Measurements from ENCODE around the gene LHX6. TPM values are rescaled to one million over a fixed set of nuclear protein-coding genes. Genes with fewer than 3 reads are reported as not detected.

Gene LHX6
- polyA plus RNA-seq, 4 donors = 1.8 to 4.7 (median 3.5) TPM

DNA sequence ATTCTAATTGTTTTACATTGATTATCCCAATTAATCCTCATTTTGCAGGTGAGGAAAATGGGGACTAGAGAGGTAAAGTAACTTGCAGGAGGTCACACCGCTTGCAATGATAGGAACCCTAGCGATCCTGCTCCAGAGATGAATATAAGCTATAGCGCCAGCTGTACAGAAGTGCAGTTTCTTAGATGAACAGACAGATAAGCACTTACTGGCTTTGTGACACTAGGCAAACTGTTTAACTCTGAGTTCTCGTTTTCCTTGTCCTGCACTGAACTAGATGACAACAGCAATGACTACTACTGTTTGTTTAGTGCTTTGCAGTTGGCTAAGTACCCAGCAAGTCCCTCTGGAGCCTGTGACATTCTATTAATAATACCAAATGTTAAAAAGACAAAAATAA, 11.1 kb downstream of the LHX6 start:
- no peak for DNase-seq (ENCODE audit: low read depth in 4 of 4, low spot score in 3 of 4)

DNA sequence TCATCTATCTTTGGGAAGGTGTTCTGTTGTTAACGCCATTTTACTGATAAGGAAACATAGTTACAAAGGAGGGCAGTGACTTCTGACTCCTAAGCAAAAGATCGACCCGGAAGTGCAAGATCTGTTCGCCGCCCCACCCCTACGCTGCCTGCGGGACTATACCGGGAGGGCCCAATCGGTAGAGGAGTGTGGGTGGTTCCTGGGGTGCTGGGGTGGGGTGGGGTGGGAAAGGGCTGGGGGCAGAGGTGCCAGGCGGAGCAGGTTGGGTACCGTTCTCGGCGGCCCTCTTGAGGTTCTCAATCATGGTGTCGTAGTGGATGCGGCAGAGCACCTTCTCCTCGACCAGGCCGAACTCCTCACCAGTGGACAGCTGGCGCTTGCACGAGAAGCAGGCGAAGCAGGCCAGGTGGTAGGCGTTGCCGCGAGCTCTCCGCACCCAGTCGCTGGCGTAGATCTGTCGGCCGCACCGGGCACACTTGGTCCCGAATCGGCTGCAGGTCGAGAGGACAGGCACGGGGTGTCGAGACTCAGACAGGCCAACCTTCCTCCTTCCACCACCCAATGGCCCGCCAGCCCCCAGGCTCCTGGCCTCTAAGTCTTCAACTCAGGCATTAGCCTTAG, 11.8 kb downstream of the LHX6 start:
- no peak for DNase-seq (ENCODE audit: low read depth in 4 of 4, low spot score in 3 of 4)

DNA sequence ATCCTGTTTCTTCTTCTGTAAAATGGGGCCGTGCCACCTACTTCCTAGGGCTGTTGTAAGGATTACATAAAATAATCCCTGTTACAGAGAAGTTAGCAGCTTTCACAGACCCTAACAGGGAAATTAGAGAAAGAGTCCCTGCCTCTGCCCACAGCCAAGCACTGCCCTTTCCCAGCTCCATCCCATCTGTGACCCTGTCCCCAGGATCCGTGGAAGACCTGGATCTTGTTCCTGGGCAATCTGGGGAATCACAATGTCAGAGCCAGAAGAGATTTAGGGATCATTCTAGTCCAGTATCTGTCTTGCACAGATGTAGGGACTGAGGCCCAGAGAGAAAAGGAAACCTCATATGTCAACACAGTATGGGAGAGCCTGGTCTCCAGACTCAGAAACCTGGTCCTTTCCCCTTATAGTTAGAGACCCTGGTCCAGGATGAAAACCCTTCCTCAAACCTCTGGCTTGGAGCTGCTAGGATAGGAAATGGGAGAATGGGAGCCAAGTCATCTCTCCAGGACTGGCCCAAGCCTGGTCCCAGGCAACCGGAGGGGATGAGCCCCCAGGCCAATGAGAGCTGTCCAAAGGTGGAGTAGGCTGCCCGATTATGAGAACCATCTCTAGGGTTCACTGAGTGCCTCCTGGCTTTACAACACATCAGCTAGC, 12.5 kb downstream of the LHX6 start:
- DNase-seq (ENCODE audit: low read depth in 4 of 4, low spot score in 3 of 4) = no peak

DNA sequence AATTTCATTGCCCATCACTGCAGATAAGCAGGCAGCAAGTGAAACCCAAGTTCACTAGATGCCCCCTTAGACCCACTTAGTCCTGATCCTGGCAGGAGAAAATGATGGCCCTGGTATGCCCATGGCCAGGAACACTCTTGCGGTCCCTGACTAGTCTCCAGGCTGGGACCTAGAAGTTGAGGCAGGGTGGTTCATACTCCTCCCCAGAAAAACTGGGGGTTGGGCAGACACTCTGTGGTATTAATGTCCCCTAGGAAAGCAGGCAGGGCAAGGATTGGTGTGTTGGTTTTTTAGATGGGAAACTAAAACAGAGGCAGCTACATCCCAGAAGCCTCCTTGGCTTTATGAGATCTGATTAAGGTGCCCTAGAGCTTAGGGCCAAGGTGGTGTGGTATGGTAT, 13.1 kb downstream of the LHX6 start:
- DNase-seq (ENCODE audit: low read depth in 4 of 4, low spot score in 3 of 4) = no peak

DNA sequence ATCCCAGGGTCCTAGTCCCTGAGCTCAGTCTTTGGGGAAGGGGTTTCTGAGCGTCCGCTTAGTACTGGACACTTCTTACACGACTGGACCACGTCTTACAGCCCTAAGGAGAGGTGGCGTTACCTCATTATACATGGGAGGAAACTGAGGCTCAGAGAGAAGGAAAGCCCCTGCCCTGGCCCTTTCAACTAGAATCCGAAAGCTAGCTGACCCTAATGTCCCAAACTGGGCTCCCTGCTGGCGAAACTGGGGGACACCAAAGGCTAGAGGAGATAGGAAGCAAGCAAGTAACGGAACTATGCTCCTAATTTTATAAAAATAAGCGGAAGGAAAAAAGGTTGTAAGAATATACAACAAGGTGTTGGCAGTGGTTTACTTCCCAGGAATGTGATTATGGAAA, 14.2 kb downstream of the LHX6 start:
- no peak for DNase-seq (ENCODE audit: low read depth in 4 of 4, low spot score in 3 of 4)

DNA sequence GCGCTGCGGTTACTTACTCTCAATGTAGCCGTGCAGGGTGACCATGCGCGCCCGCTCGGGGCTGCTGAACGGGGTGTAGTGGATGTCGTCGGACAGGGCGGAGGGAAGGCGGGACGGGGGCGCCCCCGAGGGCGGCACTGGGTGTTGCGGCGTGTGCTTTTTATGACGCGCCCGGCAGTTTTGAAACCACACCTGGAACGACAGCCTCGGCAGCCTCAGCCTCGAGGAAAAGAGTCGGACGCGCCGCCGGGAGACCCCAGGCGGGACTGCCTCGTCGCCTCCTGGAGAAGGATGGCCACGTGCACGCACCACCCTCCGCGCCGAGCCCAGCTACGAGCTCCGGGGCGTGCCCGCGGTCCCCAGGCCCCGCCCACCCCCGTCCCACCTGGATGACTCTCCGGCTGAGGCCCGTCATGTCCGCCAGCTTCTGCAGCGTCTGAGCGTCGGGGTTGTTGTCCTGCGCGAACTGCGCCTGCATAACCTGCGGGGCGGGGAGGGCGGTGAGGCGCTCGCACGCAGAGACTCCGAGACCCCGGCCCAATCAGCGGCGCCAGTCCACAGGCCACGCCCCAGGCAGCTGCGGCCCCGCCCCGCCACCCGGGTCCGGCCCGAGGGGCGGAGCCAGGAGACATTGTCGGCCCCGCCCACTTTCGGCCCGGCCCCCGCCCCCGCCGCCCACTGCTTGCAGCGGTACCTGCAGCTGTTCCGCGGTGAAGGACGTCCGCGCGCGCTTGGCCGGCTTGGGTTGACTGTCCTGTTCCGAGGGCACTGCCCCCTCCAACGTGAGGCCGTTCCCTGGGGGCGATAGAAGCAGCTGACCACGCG, 15.0 kb downstream of the LHX6 start:
- no peak for DNase-seq (ENCODE audit: low read depth in 4 of 4, low spot score in 3 of 4)

DNA sequence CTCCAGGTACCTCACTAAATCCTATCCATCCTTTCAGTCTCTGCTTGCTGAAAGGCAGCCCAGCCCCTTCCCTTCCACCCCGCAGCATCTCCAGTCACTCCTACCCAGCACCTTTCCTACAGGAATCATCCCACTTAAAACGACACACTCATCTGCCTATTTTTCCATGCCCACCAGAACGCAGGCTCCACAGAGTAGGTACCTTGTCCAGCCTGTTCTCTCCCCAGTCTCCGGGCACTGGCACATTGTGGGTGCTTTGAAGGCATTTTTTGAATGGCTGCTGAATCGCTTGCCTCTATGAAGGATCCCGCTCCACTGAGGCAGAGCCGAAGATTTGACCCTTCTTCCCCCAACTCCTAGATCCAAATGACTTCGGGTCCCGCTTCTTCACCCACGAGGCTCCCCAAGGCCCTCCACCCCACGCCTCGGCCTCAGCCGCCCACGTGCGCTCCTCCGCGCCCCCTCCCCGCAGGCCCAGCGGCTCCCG, 15.6 kb downstream of the LHX6 start:
- no peak for DNase-seq (ENCODE audit: low read depth in 4 of 4, low spot score in 3 of 4)

DNA sequence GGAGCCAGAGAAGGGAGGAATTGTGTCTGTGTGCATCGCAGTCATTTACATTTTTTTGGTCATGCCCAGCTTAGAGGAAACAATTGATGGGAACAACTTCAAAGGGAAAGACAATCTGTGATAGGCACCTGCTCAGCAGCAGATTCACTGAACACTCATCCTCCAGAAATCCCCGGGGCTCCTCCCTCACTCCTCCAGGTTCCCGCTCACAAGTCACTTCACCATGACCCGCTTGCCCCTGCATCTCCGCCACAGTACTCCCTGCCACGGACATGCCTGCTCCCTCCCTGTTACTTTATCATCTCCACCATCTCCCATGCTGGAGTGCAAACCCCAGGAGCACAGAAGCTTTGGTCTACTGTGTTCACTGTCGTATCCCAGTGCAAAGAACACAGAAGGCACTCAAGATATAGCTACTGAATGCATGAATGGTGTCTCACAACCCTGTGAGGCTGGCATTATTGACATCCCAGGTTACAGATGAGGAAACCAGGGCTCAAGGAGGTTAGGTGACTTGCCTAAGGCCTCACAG, 16.2 kb downstream of the LHX6 start:
- no peak for DNase-seq (ENCODE audit: low read depth in 4 of 4, low spot score in 3 of 4)

DNA sequence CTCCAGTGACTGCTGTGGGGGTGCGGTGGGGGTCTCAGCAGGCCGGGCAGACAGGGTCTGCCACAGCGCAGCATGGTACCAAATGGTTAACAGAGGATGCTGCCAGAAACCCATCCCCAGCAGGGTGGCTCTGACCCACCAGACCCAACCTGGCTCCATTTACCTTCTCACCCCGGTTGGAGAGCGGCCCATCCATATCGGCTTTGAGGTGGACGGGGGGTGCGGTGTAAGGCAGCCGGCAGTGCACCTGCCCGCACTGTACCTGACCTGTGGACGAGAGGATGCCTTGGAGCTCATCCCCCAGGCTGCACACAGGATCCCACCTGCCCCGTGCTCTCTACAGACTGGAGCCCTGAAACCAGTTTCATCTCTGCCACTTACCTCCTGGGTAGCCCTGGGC, 19.3 kb downstream of the LHX6 start:
- no peak for DNase-seq (ENCODE audit: low read depth in 4 of 4, low spot score in 3 of 4)

DNA sequence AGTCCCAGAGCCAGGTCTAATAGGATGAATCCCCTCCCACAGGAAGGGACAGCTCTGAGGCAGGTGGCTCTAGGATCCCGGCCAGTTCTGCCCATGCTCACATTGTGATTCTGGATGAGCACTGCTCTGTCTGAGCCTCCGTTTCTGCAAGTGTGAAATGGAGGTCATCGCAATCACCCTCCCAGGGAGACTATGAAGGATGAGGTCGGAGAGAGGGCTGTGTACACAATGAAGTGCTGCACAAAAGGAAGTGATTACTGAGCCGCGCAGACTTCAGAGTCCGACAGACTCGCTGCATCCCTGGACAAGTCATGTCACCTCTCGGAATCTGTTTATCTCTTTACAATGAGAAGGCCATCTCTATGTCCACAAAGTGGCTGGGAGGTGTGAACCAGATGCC, 21.7 kb downstream of the LHX6 start:
- no peak for DNase-seq (ENCODE audit: low read depth in 4 of 4, low spot score in 3 of 4)

DNA sequence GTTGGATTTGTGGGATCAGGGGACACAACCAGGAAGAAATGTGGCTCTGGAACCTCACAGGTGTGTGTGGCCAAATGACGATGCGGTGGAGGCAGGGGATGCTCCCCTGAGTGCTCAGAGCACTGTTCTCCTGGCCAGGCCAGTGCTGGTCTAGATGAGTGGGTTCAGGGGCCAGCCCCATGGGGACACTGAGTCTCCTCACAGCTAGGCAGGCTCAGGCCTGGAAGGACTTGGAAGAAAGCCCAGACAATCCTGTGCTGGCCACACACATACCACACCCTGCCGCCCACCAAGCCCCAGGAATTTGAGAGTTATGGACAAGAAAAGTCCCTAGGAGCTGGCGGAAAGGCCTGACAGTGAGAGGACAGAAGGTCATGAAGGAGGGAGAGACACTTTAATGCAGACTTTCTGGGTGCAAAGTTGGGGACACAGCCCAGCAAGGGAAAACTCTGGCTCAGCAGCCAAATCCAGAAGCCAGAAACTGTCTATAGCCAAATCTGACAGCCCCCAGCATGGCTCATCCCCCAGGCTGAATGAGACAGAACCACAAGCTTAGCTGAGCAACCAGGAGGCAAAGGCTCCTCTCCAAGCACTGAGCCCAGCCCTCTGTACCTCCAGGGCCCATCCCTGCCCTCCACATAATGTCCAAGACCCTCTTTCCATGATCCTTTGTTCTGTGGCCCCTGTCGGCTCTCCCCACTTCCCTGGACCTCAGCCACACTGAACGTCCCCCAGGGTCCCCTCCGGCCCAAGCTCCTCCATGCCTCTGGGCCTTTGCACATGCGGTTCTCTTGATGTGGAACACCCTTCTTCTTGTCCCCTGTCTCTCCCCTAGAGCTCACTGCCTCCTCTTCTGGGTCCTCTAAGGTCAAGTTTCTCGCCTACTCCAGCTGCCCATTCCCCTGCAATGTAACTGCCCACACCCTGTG, 22.4 kb downstream of the LHX6 start:
- no peak for DNase-seq (ENCODE audit: low read depth in 4 of 4, low spot score in 3 of 4)

DNA sequence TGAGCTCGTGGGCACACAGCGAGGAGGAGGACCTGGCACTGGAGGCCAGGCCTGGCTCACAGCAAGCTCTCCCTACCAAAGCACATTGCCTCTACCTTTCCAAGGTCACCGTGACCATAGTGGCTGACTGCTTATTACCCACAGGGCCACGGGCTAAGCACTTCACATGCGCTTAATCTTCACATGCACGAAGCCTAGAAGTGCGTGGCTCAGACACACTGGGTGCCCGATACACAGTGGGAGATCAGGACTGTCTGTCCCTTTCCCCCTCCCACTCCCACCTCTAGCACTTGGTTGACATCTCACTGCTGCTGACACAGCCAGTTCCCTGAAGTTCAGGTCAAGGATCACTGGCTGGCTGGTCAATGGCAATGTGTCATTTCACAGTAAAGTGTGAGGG, 23.6 kb downstream of the LHX6 start:
- DNase-seq (ENCODE audit: low read depth in 4 of 4, low spot score in 3 of 4) = no peak

DNA sequence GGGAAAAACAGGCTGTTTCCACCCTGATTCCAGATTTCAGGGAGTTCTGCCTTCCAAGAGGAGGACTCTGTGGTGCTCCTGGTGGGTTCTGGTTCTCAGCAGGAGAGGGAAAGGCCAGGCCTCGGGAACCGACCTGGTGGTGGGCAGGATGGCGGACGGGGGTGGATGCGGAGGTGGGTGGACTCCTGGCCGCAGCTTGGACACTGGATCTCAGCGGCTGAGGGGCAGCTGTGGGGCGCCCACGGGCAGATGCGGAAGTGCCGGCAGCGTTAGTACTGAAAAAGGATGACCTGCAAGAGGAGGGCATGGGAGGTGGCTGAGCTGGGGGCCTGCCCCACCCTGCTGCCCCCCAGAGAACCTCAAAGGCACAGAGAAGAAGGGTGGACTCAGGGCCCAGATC, 24.3 kb downstream of the LHX6 start:
- no peak for DNase-seq (ENCODE audit: low read depth in 4 of 4, low spot score in 3 of 4)

DNA sequence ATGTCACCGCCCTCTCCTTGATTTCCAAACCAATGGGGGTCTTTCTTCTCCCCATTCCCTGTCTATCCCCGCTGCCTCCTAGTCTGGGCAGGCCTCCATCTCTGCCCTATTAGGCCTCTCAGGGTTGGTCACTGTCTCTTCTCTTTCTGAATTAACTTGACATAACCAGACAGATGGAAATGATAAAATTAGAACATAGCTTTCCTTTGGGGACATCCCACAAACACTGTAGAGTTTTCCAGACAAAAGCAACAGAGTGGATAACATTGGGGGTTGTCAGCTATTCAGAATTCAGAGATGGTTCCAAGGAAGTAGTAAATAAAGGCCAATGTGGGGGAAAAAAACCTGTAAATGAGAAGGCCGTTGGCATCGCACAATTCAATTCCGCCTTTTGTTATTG, 24.7 kb downstream of the LHX6 start:
- no peak for DNase-seq (ENCODE audit: low read depth in 4 of 4, low spot score in 3 of 4)

DNA sequence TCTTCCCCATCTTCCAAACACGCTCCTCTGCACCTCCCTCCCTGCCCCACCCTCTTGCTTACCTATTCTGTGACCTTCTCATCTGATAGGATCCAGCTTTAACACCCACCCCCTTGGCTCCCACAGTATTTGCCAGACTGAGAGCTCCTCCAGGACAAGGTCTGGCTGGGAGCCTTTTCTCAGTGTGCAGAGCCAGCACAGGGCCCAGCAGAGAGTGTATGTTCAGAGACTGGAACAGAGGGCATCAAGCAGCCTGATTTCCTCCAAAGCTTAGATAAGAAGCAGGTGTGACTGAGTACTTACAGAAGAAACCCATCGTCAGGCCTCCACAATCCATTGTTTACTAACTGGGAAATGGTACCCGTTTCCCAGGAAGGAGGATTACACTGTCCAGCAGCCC, 26.6 kb downstream of the LHX6 start:
- DNase-seq (ENCODE audit: low read depth in 4 of 4, low spot score in 3 of 4) = no peak

DNA sequence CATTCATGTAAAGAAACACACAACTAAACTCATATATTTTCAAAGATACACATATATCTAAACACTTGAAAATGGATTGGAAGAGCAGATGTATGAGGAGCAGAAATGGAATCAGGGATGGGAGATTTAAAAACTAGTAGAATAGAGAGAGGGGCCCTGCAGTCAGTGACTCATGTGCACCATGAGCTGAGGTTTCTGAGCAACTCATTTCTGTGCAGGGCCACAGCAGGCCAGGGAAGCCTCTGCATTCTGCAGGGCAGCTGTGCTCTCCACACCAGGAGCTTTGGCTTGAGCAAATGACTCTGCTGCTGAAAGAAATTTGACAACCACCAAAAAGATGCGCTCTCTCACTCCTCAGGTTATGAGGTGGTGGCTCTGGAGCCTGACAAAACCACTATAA, 27.1 kb downstream of the LHX6 start:
- no peak for DNase-seq (ENCODE audit: low read depth in 4 of 4, low spot score in 3 of 4)

DNA sequence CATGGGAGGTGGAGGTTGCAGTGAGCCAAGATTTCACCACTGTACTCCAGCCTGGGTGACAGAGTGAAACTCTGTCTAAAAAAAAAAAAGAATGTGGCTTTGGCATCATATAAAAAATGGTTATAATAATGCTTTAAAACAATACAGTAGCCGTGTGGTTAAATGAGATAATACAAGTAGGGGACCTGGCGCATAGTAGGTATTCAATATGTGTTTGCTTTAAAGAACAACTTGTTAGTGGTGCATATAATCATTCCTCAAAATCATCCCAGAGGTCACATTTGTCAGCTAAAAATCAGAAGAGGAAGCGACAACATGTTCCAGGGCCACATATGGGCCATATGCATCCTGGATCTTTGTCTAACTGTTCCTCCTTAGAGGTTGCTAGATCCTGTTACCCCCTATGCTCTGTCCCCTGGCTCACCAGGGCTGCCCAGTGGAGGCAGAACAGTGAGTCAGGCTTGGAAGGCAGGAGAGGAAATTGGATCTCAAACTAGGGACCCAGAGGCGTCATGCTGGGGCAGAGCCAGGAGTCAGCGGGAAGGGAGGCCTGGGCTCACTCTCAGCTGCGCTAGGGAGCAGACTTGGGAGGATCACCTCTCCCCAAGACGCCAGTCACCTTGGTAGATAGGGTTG, 27.7 kb downstream of the LHX6 start:
- DNase-seq (ENCODE audit: low read depth in 4 of 4, low spot score in 3 of 4) = no peak

DNA sequence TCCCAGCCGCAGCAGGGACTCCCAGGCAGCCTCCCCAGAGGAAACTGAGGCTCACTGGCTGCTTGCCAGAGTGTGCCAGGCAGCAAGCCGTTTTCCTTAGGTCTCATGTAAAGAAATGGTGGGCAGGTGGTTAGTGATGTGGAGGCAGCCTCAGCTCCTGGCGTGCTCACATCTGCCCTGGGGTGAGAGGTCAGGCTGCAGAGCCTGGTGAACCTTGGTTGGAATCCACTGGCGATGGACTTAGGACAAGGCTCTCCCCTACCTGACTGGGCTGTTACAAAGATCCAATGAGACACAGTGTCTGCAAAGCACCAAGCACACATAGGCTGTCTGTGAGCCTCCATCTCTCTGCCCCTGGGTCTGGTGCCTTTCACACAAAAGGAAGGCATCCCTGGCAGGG, 30.9 kb downstream of the LHX6 start:
- DNase-seq (ENCODE audit: low read depth in 4 of 4, low spot score in 3 of 4) = no peak

DNA sequence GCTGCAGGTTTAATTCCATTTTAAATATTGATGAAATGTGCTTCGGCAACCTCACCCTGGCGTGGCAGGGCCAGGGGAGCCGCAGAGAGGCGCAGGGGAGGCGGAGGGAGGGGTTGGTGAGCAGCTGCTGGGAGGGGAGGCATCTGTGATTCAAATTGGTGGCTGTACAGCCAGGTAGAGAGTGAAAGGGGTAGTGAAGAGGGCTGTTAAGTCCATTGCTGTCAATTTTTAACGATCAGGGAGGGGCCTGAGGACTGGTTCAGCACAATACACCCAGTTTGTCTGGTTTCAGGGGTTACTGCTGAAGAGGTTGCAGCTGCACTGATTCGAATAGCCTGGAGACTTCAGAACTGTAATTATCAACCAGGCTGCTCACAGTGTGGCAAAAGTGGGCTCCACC, 31.3 kb downstream of the LHX6 start:
- DNase-seq (ENCODE audit: low read depth in 4 of 4, low spot score in 3 of 4) = no peak

DNA sequence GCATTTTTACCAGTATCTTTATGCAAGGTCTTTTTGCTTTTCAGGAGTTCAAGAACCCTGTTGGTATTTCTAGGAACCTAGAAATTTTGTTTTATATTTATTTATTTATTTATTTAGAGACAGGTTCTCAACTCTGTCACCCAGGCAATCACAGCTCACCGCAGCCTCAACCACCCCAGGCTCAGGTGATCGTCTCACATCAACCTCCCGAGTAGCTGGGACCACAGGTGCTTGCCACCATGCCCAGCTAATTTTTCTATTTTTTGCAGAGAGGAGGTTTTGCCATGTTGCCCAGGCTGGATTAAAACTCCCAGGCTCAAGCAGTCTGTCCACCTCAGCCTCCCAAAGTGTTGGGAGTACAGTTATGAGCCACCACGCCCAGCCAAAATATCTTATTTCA, 32.9 kb downstream of the LHX6 start:
- DNase-seq (ENCODE audit: low read depth in 4 of 4, low spot score in 3 of 4) = no peak
